Measurements from ENCODE around the gene SRRM1.
"Not testable (repeated sequence)": the region's sequence is repeated elsewhere in the genome, so short reads cannot be mapped to it uniquely, and the experiment has no call there.

The SRRM1 gene

DNA sequence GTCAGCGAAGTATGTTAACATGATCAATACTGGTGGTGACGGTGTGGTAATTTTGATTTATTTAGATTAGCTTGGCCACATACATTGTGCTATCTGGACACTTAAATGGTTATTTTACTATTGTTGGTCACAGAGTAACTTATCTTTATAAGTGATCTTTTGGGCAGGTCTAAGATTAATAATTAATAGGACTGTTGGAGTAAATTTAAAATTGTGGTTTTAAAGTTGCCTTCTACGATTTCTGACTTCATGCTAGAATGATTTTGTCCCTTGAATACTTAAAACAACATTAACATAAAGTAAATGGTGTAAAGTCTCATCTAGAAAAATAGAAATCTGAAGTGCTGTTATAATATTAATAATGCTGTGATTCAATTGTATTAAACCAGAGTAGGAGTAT lies 14.7 kb downstream of the SRRM1 start:
- no peak for DNase-seq (ENCODE audit: low read depth)
- no peak overlapping the region for H3K4me3 ChIP-seq (ENCODE audit: low read length)
- TF ChIP-seq, protein P1, sequence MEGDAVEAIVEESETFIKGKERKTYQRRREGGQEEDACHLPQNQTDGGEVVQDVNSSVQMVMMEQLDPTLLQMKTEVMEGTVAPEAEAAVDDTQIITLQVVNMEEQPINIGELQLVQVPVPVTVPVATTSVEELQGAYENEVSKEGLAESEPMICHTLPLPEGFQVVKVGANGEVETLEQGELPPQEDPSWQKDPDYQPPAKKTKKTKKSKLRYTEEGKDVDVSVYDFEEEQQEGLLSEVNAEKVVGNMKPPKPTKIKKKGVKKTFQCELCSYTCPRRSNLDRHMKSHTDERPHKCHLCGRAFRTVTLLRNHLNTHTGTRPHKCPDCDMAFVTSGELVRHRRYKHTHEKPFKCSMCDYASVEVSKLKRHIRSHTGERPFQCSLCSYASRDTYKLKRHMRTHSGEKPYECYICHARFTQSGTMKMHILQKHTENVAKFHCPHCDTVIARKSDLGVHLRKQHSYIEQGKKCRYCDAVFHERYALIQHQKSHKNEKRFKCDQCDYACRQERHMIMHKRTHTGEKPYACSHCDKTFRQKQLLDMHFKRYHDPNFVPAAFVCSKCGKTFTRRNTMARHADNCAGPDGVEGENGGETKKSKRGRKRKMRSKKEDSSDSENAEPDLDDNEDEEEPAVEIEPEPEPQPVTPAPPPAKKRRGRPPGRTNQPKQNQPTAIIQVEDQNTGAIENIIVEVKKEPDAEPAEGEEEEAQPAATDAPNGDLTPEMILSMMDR (IDR thresholded peaks at IDR 0.05; ENCODE audit: insufficient read depth, low read depth, low read length, missing control alignments) = no peak

DNA sequence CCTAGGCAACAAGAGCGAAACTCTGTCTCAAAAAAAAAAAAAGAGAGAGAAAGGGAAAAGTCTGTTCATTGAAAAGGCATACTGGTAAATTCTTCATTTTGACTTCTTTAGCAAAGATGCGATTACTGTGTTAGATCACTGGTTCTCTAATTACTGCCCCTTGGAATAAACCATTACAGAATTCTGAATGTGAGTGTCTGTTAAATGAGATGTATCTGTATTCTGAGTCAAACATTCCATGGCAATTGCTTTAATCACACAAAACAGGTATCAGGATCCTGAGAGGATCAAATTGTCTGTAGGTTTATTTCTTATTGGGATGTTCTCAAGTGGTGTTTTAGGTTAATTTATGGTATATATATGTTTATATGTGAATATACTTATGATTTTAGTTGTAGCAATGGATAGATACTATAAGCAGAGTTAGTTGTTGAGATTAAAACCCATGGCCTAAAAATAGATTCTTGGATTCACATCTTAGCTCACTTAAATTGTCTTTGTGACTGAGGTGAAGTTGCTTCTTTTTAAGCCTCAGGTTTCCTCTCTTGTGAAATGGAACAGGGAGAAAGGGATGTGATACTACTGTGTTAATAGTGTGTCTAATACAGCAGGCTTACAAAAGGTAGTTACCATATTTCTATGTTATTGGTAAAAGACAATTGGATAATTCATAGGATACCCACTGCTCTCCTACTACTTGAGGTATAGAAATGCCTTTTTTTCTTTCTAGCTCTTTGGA lies 16.2 kb downstream of the SRRM1 start:
- H3K4me3 ChIP-seq (ENCODE audit: low read length) = no peak overlapping the region
- TF ChIP-seq, protein P1 (IDR thresholded peaks at IDR 0.05; ENCODE audit: insufficient read depth, low read depth, low read length, missing control alignments) = no peak
- no peak for DNase-seq (ENCODE audit: low read depth)

DNA sequence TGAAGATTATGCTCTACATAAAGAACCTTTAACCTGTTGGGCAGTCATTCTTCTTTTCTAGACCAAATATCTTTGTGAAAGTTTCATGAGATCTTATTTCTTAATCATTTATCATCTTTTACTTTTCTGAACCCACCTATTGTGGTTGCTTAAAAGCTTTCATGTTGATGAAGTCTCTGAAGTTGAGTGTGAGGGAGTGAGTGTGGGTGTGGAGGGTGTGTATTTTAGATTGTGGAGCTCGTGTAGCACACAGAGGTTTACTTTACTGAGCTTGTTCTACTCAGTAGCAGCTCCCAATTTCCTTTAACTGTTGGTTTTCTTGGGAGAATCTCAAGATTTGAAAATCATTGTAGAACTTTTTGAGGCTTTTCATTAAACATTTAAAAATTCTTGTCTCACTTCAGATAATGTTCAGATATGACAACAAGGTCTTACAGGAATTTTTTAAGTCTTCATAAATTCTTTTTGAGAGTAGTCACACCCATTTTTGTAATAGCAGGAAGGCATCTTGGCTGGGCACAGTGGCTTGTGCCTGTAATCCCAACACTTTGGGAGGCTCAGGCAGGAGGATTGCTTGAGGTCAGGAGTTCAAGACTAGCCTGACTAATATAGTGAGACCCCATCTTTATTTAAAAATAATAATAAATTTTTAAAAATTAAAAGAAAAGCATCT lies 17.0 kb downstream of the SRRM1 start:
- DNase-seq (ENCODE audit: low read depth) = no peak
- TF ChIP-seq, protein P1 (IDR thresholded peaks at IDR 0.05; ENCODE audit: insufficient read depth, low read depth, low read length, missing control alignments) = no peak

DNA sequence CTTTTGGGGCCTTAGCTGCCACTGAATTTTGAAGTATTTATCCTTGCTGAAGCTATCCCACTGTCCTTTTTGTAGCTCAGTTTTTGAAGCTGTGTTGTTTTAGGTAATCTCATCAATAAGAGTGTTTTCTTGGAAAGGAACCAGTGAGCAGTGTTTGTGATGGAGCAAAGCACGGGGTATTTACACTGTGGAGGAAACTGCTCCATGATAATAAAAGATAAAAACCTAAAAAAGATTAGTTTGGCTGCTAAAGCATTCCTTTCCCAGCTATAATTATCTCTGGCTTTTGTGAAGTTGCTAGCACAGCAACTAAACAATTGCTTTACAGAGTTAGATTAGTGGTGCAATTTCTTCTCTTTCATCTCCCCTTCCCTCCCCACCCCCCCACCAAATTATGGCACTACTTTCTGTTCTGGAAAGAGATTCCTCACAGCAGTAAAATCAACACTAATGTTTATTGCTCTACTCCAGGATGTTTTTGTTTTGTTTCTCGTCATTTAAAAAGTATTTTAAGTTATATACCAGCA lies 21.5 kb downstream of the SRRM1 start:
- no peak for DNase-seq (ENCODE audit: low read depth)
- TF ChIP-seq, protein P1 (IDR thresholded peaks at IDR 0.05; ENCODE audit: insufficient read depth, low read depth, low read length, missing control alignments) = no peak
- H3K4me3 ChIP-seq (ENCODE audit: low read length) = no peak overlapping the region

More for the DNA sequence above, 17.0 kb downstream of the SRRM1 start:
- no peak overlapping the region for H3K4me3 ChIP-seq (ENCODE audit: low read length)

DNA sequence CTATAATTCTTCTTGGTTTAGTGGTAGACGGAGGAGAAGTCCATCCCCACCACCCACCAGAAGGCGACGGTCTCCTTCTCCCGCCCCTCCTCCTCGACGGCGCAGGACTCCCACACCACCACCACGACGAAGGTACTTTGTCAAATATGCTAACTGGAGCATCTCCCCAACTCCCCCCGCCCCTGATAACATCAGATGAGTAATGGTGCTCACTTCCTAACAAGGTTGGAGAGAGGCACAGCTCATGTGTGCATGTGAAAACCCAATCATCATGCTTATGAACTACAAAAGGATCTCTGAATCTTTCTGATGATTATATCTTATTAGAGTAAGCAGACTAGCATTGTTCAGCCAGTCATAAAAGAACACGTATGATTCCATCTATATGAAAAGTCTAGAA lies 23.7 kb downstream of the SRRM1 start:
- H3K4me3 ChIP-seq (ENCODE audit: low read length) = no peak overlapping the region
- no peak for DNase-seq (ENCODE audit: low read depth)
- TF ChIP-seq, protein P1 (IDR thresholded peaks at IDR 0.05; ENCODE audit: insufficient read depth, low read depth, low read length, missing control alignments) = no peak

DNA sequence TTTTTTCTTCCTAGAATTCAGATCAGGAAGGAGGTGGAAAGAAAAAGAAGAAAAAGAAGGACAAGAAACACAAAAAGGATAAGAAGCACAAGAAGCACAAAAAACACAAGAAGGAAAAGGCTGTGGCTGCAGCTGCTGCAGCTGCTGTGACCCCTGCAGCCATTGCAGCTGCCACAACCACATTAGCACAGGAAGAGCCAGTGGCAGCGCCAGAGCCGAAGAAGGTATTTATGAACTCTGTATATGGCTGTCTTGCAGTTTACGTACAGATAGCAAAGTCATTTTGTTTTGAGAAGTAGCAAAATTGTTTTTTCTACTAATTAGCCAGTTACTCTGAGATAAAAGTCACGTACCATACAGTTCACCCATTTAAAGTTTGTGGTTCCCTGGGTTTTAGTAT lies 28.3 kb downstream of the SRRM1 start:
- not testable (repeated sequence) for H3K4me3 ChIP-seq (ENCODE audit: low read length); DNase-seq (ENCODE audit: low read depth)

DNA sequence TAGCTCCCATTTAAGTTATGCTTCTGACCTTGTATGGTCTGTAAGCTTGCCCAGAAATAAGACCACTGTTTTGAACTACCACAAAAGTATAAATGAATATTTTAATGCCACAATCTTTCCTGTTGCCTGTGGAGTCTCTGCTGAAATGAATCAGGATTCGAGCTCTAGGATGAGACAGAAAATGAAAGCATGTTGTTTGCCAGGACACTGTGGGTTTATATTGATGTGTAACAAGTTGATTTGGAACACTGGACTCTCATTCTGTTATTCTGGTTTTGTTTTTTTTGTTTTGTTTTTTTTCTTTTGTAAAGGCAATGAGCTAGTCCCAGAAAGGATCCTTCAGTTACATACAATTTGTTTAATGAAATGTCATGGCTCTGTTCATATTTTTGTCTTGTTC lies 29.6 kb downstream of the SRRM1 start:
- not testable (repeated sequence) for DNase-seq (ENCODE audit: low read depth)

DNA sequence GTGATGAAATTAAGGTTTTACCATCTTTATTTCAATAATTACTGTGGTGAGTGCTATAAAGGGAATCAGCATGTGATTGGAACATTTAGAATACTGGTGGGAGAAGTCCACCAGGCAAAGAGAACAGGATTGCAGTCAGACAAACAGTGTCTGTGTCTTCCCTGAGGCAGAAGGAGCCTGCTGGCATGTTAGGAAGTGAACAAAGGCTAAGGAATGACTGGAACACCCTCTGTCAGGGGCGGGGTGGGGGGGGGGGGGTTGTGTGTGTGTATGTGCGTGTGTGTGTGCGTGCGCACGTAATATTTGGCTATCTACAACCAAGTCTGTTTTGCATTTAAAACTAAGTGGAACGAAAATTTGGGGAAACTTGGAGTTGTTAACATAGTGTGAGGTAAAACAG lies 30.2 kb downstream of the SRRM1 start:
- TF ChIP-seq, protein P1 (IDR thresholded peaks at IDR 0.05; ENCODE audit: insufficient read depth, low read depth, low read length, missing control alignments) = no peak
- peak; percentile 66 for DNase-seq (ENCODE audit: low read depth)
- H3K4me3 ChIP-seq (ENCODE audit: low read length) = no peak overlapping the region

More for the DNA sequence above, 29.6 kb downstream of the SRRM1 start:
- not testable (repeated sequence) for H3K4me3 ChIP-seq (ENCODE audit: low read length)

DNA sequence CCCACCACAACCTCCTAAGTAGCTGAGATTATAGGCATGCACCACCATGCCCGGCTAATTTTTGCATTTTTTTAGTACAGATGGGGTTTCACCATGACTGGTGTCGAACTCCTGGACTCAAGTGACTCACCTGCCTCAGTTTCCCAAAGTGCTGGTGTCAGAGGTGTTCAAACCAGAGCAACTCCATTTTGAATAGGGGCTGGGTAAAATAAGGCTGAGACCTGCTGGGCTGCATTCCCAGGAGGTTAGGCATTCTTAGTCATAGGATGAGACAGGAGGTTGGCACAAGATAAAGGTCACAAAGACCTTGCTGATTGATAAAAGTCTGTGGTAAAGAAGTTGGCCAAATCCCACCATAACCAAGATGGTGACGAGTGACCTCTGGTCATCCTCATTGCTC lies 35.3 kb downstream of the SRRM1 start:
- H3K4me3 ChIP-seq (ENCODE audit: low read length) = not testable (repeated sequence)
- DNase-seq (ENCODE audit: low read depth) = peak; percentile 77
